Iris pigment epithelial cell (primary cell): ENCODE measurements around the gene SNRNP25.

ENCODE experiments used
- DNase-seq: peaks from one replicate; pipeline ENCODE4 v3.0.0-alpha.2; 2011; ENCODE audit warnings: low read depth

Gene SNRNP25

GRCh38 chr16:78444-79150 is 25.0 kb downstream of the SNRNP25 start:
- peak; percentile 75 for DNase-seq

GRCh38 chr16:79151-80054 is 25.8 kb downstream of the SNRNP25 start:
- peak; percentile 77 for DNase-seq

- DNase-seq = no peak
Observed at GRCh38 chr16:83060-83603, 29.5 kb downstream of the SNRNP25 start.

- peak; percentile 45 for DNase-seq
Observed at GRCh38 chr16:83781-84615, 30.4 kb downstream of the SNRNP25 start.

GRCh38 chr16:84718-85406 is 31.2 kb downstream of the SNRNP25 start:
- DNase-seq = peak; percentile 93

GRCh38 chr16:85407-85782 is 31.8 kb downstream of the SNRNP25 start:
- DNase-seq = no peak

GRCh38 chr16:85865-86264 is 32.2 kb downstream of the SNRNP25 start:
- DNase-seq = no peak

GRCh38 chr16:86483-86952 is 32.9 kb downstream of the SNRNP25 start:
- no peak for DNase-seq

GRCh38 chr16:88613-89012 is 35.0 kb downstream of the SNRNP25 start:
- DNase-seq = no peak

- DNase-seq = no peak
Observed at GRCh38 chr16:89391-90302, 36.0 kb downstream of the SNRNP25 start.

- DNase-seq = peak; percentile 45
Observed at GRCh38 chr16:91484-91883, 37.9 kb downstream of the SNRNP25 start.

GRCh38 chr16:92431-93339 is 39.1 kb downstream of the SNRNP25 start:
- DNase-seq = no peak

GRCh38 chr16:94918-95265 is 41.3 kb downstream of the SNRNP25 start:
- DNase-seq = no peak

GRCh38 chr16:96935-97381 is 43.3 kb downstream of the SNRNP25 start:
- DNase-seq = peak; percentile 83

- DNase-seq = peak; percentile 52
Observed at GRCh38 chr16:97822-98221, 44.2 kb downstream of the SNRNP25 start.

GRCh38 chr16:100989-101388 is 47.4 kb downstream of the SNRNP25 start:
- no peak for DNase-seq

- DNase-seq = no peak
Observed at GRCh38 chr16:101586-101985, 48.0 kb downstream of the SNRNP25 start.

GRCh38 chr16:102060-102855 is 48.6 kb downstream of the SNRNP25 start:
- no peak for DNase-seq
